T follicular helper cell (primary cell): ENCODE results near the gene YTHDF1.

Experiments
- DNase-seq: peaks from one replicate; pipeline ENCODE4 v3.0.0-alpha.2; 2020; ENCODE audit warnings: low read depth

The YTHDF1 gene

GRCh38 chr20:63208346-63208909, 7.5 kb downstream of the YTHDF1 start:
- no peak for DNase-seq

GRCh38 chr20:63206878-63207277, 9.1 kb downstream of the YTHDF1 start:
- DNase-seq: no peak

DNA sequence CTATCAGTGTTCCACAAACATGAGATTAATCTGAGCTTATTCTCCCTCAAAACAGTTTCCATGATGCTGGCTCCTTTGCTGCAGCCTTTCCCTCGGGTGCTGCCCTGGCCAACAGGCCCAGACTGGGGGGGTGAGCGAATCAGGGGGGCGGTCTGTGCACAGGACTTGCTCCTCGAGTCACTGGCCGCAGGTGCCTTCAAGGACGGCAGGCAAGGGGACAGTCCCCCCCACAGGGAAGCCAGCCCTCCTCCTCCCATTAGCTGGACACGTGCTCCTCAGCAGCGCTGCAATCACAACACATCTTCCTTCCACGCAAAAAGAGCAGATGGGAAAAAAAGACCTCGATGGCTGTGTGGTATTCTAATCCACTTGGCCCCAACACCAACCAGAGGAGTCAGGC, 10.0 kb downstream of the YTHDF1 start:
- DNase-seq: no peak

DNA sequence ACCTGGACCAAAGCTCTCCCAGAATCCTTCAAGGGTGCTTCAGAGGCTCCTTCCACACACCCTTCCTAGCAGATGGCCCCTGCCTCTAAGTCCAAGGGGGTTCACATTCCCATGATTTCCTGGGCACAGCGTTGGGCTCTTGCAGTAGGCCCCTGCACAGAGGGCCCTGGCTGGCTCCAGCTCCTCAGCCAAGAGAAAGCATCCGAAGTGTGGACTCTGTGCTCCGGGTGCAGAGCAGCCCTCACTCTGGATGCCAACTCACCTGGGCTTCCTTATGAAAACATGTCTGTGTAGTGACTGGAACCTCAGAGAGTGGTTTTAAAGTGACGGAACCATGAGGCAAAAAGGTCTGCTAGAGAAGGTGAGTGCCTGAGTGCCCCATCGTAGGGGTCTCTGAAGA, 11.6 kb downstream of the YTHDF1 start:
- no peak for DNase-seq

DNA sequence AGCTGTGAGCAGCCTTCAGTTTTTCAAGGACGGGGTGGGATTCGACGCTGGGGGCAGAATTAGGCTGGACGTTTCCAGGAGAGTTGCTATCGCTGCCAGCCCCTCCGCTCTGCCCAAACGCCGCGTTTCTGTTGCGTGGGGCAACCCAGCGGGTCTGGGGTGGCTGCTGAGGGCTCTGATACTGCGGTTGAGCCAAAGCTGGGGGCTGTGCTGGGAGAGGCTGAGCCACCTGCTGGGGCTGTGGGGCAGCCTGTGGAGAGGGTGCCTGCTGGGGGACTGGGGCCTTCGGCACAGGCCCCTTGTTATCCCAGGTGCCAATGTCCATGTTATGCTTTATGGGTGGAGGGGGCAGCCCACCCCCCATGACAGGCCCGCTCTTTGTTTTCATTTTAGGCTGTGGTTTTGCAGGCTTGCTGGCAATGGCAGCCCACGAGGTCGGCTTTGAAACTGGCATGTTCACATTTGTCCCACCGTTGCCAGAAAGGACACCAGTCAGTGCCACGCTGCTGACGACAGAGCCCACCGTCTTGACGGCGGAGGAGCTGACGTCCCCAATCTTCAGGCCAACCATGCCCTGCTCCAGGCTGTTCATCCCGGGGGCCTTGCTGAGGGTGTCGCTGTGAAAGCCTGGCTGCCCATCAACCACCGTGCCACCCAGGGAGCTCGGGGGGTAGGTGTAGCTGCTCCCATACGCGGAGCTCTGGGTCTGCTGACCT, 13.0 kb downstream of the YTHDF1 start:
- no peak for DNase-seq

- no peak for DNase-seq
Observed at GRCh38 chr20:63202021-63202420, 13.9 kb downstream of the YTHDF1 start.

DNA sequence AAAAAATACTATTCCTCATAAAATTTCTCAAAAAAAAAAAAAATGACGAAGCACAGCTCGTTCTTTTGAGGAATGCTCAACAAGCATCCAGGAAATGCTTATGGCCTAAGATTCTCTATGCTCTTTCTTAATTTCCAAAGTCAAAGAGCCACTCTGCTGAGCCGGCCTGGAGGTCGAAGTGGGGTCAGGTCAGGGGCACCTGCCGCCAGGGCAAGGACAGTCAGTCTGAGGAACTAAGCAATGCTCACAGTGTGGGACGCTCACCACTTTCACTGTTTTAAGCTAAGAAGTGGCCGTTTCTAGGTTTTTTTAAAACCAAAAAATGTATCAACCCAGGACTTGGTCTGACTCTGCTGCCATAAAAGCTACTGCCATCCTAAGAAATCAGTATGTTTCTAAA, 17.3 kb downstream of the YTHDF1 start:
- DNase-seq: no peak

DNA sequence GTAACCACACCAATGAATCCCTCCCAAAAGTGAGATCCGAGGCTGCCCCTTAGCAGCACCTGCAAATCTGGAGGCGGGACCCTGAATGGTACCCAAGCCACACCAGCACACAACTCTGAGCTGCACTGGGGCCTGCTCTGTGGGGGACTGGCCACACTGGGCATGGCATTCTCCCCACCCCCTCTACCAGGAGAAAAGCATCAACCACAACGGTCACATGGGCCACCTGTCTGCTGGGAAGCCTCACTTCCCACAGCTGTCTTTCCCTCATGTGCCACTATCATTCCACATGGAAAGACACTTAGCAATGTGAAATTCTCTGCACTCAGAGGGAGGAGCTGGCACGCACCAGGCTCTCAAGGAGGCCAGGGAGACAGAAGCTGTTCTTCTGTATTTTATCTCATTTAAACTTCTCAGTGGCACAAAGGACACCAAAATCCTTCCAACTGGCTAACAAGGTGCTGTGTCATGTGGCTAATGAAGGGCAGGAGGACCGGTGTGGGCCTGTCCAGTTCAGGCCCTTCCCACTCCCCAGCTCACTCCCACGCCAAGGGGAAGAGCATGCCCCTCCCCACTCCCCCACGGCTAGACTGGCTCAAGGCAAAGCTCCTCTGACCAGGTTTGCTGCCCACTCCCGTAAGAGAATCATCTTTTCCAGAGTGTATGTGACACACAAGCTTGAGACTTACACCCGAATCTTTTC, 19.0 kb downstream of the YTHDF1 start:
- no peak for DNase-seq

DNA sequence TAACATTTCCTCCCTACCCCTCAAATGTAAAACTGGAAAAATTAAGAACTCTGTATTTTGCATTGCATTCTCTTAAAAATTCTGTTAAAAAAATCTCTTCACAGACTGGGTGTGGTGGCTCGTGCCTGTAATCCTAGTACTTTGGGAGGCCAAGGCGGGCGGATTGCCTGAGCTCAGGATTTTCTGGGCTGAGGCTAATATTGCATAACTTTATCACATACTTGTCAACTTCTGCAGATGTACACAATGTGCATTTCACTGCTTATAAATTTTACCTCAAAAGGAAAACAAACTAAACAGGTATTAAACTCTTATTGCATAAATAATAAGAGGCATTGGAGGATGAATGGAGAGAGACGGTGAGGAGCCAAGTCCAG, 21.1 kb downstream of the YTHDF1 start:
- DNase-seq: no peak

GRCh38 chr20:63194007-63194796, 21.7 kb downstream of the YTHDF1 start:
- DNase-seq: no peak

DNA sequence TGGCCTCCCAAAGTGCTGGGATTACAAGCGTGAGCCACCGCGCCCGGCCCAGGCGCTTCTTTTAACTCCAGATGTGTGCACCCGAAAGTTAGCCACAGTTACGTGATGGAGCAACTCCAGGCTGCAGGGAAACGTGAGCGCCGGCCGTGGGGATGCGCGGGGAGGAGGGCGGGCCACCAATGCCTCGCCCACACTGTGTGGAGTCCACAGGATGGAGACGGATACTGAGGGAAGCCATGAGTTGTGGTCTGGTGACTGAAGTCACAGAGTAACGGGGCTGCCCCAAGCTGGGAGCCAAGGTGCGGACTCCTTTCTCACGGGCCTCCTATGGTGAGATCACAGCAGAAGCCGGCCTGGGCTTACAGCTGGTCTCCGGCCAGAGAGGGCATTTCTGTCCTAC, 23.2 kb downstream of the YTHDF1 start:
- no peak for DNase-seq

DNA sequence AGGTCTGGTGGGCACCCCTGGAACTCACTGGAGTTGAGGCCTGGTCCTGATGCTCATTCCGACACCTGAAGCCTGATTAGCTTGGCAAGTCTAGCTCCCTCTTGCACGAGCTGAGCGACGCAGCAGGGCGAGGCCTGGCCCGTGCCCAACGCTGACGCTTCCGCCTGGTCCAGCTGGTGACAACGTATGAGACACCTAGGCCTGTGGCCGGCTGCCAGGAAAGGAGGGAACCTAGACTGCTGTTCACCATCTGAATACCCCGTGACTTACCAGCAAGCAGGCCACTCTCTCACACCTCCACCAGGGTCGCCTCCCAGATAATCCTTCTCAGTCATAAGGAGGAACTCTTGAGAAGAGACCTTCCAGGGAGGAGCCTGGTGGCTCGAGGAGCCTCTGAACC, 24.5 kb downstream of the YTHDF1 start:
- no peak for DNase-seq

DNA sequence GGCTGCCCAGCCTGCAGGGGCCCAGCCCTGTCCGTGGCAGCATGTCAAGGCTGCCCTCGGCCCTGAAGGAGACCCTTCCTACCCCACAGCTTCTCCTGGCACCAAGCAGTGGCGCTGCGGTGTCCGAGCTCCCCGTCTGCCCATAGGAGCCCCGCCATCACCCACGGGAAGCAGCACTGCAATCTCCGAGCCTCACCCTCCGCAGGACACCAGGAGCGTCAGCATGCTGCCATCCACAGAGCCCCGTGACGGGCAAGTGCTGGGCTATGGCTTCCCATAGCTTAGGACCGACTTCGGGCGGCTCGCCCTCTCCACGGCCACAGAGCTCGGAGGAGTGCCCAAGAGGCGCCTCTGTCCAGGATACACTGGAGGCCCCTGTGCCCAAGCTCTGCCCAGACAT, 25.1 kb downstream of the YTHDF1 start:
- no peak for DNase-seq

DNA sequence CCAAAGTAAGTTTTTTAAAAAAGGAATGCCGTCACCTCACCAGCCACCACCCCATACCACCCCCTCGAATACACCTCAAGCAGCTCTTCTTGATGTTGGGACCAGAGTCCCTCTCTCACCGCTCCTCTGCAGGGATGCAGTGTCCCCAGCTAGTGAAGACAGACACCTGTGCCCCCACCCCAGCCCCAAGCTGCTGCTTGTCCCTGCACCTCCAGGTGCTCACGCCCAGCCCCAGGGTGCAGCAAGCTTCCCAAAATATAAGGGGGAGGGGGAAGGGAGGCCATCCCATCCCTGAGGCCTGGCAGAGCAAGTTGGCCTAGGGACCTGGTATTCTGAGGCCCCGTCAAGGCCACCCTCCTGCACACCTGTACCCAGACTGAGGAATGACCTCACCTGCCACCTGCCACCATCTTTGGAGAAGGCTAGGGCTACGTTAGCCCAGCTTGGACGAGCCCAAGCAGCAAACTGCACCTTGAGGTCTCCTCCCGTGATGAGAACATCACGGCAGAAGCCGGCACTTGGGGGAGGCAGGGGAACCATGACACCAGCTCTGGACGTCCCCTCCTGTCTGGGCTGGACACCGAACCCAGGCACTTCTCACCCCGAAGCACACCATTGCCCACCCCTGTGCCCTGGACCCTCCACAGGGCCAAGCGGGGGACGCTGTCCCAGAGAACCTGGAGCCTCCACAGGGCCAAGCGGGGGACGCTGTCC, 25.9 kb downstream of the YTHDF1 start:
- DNase-seq: no peak

DNA sequence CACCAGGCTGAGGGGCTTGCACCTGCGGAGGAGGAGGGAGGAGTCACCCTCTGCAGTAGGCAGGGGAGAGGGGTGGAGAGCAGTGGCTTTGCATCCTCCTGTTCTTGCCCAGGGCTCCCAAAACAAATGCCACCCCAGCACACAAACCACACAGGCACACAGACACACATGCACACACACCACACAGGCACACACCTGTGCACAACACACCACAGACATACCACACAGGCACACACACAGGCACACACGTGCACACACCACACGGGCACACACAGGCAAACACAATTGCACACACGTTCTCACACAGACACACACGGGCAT, 26.6 kb downstream of the YTHDF1 start:
- DNase-seq: no peak

DNA sequence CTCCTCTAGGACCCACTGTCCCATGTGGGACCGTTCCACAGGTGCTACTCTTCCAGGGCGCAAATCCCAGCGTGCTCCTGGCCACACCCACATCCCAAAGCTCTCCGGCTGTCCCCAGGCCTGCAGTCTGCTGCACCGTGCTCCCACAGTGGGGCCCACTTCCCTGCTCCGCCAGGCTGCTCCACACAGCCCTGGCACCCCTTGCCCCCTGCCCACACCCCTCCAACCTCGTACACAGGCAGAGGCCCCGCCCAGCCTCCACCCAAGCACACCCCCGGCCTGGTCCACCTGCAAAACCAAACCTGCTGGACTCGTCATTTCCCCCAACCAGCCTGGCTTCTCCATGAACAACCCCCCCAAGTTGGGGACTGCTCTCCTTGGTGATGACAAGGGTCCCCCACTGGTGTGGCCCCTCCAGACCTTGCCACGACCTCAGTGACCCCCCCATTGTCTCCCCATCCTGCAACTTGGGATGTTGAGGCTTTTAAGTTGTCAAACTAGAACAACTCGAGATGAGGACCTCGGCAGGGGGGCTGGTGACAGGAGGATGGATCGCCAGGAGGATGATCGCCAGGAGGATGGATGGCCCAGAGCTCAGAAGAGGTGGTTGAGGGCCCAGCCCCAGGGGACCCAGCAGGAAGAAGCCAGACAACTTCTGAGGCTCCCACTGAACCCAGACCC, 27.1 kb downstream of the YTHDF1 start:
- DNase-seq: no peak

- no peak for DNase-seq
Observed at GRCh38 chr20:63188159-63188442, 27.8 kb downstream of the YTHDF1 start.

GRCh38 chr20:63187338-63188158, 28.4 kb downstream of the YTHDF1 start:
- no peak for DNase-seq

DNA sequence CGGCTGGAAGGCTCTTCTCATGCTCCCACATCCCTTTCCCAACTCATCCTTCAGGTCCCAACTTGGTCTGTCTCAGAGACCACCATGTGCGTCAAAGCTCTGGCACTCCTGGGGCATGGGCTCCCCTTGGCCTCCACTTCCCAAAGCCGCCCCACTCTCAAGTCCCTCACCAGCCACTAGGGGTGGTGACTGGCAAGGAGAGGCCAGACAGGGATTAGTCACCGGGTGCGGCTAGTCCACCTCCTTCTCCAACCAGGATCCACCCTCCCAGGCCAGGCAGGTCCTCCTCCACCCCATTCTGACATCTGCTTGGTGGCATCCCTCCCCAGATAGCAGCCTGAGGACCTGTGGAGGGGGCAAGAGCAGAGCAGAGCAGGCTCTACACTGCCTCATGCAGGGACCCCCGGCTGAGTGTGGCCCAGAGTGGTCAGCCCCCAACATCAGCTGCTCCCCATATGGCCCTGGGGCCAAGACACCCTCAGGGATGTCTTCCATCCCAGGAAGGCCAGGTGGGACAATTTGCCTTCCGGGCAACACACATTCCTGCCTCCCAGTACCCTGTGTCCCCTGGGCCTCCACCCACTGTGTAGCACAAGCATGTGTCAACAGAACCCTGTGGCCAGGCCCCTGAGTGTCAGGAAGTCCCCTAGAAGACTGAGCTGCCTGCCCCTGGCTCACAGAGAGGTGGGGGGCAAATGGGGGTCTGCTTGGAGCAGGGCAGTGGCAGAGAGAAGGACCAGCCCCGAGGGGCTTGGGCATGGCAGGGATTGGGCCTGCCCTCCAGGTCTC, 29.2 kb downstream of the YTHDF1 start:
- no peak for DNase-seq

DNA sequence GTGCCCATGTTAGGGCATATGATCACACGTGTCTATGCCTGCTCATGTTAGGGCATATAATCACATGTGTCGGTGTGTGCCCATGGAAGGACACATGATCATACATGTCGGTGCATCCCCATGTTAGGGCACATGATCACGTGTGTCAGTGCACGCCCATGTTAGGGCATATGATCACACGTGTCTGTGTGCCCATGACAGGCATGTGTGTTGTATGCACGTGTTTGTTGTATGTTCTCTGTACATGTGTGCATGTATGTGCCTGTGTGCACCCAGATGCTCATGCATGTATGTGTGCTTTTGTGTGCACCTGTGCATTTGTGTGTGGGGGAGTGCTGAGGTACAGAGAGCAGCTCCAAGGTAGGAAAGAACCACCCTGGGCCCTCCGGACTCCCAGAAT, 29.8 kb downstream of the YTHDF1 start:
- DNase-seq: no peak
